Amniotic epithelial cell (primary cell): ENCODE measurements around the gene OXCT2.
"Not testable (repeated sequence)": the region's sequence is repeated elsewhere in the genome, so short reads cannot be mapped to it uniquely, and the experiment has no call there.

Experiments used
- DNase-seq: peaks from one replicate; pipeline ENCODE4 v3.0.0-alpha.2; 2010; ENCODE audit warnings: low read depth

OXCT2 gene

DNA sequence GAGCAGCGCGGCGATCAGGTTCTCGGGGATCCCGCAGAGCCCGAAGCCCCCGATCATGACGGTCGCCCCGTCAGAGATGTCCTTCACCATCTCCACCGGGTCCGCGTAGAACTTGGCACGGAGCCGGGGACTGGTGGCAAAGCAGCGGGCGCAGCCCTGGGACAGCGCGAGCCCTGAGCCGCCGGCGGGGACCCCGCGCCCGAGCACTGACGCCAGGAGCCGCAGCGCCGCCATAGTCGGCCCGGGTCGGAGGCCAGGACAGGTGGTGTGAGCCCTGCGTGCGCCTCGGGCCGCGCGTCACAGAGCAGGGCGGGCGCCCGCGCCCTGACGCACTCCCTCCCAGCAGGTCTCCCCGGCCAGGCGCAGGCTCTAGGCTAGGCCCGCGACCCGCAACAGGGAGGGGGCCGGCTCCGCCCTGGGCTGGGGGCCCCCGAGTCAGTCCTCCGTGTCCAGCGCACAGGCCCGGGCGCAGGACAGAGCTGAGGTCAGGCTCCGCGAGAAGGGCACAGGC is at the start of gene OXCT2:
Gene OXCT2 (minus strand): TSS at position 327 of the 511 bp plus-strand sequence. CDS start 93 bp downstream, at position 234.
- not testable (repeated sequence) for DNase-seq

DNA sequence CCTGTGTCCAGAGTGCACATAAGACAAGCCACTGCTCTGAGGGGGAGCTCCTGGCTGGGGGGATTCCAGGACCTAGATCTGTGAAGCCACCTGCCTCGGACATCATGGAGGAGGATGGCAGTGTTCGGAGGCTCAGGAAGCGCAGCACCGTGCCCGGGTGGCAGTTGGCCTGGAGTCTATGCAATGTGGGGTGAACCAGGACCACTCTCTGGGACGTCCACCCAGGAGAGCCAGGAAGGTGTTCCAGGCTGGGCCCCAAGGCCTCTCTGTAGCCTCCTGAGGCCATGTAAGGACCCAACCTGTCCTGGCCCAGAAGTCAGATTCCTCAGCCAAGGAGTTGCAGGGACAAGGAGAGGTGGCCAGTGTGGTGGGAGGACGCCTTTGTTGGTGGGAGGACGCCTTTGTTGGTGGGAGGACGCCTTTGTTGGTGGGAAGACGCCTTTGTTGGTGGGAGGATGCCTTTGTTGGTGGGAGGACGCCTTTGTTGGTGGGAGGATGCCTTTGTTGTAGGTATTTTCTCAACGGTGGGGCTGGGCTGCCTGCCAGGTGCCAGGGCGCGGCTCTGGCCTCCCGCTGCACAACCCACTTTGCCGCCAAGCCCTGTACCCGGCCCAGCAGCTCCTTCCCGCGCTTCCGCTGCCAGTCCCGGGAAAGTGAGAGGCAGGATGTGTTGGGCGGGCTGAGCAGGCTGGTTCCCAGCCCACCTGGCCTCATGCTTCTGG is 48.1 kb upstream of the OXCT2 start:
- DNase-seq = no peak

DNA sequence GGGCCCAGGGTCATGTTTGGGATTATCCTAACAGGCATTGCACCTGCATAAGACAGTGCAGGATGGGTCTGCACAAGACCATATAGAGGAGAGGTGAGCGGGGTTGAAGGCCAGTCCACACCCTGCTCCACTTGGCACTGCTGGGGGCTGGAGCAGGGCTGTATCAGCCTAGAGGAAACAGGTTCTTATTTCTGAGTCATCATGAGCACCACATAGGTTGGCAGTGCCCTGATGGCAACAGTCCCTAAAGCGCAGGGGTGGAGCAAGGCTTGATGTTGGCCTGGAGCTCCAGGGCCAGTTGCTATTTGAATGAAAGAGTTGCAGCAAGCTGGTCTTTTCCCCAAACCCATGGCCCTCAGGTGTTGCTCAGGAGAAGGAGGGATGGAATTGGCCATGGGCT is 47.3 kb upstream of the OXCT2 start:
- no peak for DNase-seq

DNA sequence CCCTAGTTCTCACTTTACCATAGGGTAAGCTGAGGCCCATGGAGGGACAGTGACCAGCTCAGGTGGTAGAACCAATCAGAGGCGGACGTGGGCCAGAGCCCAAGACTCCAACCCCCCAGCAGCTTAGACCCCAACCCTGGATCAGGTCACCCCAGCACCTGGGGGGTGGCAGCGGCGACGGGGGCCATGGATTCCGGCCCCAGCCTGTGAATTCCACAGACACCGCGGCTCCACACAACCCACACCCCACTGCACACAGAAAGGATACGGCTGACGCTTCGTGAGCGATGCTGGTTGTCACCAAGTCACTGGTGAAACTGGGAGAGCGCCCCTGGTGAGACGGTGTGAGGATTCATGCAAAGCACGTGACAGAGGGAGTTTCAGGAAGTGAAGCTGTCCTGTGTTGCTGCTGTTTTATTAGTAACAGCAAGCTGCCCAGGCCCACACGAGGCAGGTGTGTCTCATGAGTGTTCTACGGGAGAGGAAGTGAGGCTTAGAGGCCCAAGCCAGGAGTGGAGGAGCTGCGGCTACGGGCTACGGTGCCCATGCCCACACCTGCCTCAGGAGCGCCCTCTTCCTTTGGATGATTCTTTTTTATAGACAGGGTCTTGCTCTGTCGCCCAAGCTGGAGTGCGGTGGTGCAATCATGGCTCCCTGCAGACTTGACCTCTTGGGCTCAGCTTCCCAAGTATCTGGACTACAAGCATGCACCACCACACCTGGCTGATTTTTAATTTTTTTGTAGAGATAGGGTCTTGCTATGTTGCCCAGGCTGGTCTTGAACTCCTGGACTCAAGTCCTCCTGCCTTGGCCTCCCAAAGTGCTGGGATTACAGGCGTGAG is 46.2 kb upstream of the OXCT2 start:
- DNase-seq = peak; percentile 12

DNA sequence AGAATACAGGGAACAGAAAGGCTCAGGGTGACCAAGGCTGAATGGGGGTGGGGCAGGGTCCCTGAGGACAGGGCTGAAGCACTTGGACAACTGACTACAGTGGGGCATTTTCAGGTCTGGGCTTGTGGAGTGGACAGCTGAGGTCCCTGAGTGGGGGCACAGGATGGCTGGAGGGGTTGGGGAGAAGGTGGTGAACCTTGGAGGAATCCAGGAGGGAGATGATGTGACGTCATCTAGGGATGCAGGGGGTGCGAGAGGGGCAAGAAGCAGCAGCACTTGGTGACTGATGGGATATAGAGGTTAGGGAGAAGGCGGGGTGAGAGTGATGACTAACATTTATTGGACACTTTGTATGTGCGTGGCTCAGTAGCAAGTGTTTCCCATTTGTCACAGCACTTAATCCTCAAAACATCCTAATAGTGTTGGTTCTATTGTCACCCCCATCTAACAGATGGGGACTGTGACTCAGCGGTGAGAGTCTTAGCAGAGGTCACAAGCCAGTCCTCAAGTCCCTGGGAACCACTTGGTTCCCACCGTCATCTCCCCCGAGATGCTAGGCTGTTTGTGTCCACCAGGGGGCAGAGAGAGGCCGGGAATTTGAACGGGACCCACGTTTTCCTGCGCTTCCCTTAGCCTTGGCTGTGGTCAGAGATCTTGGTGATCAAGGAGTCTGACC is 45.4 kb upstream of the OXCT2 start:
- peak; percentile 45 for DNase-seq

DNA sequence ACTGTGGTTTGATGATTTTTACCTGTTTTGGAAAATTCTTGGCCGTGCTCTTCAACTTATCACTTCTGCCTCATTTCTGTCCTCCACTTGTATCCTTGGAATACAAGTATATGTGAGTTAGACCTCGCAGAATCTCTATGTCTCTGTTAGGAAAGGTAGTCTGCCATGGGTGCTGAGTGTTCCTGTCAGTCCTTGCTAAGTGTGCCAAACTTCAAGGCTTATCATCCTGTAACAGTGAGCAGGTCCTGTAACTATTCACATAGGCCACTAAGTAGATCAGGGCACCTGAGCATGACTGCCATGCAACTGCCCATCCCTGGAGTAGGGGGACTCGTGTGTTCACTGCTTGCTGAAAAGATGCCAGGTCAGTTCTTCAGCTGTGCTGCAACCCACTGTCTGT is 41.8 kb upstream of the OXCT2 start:
- no peak for DNase-seq

DNA sequence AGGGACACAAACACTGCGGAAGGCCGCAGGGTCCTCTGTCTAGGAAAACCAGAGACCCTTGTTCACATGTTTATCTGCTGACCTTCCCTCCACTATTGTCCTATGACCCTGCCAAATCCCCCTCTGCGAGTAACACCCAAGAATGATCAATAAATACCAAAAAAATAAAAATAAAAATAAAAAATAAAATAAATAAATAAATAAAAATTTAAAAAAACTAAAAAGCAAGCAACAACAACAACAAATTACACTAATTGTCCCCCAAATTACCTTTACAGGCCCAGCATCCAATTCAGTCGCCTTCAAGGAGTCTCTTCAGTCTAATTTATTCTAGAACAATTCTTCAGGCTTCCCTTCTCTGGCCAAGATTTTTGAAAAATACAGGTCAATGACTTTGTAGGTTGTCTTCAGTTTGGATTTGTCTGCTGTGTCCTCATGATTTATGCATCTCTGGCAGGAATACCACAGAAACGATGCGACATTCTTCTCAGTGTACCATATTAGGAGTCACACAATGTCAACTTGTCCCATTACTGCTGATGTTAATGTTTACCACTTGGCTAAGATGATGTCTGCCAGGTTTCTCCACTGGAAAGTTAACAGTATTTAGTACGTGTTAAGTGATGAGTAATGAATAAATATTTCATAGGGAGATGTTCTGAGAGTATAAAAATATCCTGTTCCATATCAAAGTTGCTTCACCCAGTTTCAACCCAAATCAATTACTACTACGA is 37.8 kb upstream of the OXCT2 start:
- DNase-seq = no peak

DNA sequence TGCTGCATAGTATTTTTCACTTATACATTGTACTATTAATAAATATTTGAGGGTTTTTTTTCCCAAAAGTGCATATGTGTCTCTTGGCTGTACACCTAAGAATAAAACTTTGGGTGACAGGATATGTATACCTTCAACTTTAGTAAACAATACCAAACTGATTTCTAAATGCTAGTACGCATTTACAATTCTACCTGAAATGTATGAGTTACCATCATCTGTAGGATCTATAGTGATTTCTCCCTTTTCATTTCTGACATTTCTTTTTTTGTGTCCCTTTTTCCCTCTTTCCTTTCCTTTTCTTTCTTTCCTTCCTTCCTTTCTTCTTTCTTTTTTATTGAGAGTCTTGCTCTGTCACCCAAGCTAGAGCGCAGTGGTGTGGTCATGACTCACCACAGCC is 34.2 kb upstream of the OXCT2 start:
- DNase-seq = no peak

DNA sequence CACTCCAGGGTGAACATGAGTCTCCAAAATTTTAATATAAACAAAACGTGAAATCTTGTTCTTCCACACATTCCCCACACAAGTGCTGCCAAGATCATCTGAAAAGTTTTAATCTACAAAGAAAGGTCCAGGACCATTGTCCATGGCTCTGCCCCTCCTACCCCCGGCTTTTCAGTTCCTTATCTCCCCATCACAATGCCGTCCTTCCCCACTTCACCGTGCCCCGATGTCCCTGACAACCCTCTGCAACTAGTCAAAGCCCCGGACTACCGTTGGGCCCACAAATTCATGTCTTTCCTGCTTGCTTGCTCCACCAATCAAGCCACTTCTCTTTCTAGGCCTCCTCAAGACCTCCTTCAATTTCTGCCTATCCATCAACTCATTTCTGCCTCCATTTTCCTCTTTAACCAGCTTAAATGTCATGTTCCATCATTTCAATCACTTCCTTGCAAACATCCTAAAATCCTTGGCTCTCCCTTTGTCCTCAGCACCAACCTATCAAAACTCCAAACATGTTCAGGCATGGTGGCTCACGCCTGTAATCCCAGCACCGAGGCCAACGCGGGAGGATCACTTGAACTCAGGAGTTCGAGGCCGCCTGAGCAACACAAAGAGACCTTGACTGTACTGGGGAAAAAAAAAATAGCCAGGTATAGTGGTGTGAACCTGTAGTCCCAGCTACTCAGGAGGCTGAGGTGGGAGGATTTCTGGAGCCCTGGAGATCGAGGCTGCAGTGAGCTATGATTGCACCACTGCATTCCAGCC is 31.5 kb upstream of the OXCT2 start:
- DNase-seq = no peak

DNA sequence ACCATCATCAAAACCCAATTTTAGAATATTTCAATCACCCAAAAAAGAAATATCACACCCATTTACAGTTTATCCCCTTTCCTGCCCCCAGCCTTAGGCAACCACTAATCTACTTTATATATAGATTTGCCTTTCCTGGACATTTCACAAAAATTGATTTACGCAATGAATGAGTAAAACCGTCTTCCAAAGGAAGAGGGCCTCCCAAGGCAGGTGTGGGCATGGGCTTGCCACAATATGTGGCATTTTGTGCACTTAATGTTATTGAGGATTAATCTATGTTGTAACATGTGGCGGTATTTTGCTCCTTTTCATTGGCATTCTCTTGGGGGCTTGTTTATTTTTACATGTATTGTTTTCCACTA is 29.3 kb upstream of the OXCT2 start:
- no peak for DNase-seq

DNA sequence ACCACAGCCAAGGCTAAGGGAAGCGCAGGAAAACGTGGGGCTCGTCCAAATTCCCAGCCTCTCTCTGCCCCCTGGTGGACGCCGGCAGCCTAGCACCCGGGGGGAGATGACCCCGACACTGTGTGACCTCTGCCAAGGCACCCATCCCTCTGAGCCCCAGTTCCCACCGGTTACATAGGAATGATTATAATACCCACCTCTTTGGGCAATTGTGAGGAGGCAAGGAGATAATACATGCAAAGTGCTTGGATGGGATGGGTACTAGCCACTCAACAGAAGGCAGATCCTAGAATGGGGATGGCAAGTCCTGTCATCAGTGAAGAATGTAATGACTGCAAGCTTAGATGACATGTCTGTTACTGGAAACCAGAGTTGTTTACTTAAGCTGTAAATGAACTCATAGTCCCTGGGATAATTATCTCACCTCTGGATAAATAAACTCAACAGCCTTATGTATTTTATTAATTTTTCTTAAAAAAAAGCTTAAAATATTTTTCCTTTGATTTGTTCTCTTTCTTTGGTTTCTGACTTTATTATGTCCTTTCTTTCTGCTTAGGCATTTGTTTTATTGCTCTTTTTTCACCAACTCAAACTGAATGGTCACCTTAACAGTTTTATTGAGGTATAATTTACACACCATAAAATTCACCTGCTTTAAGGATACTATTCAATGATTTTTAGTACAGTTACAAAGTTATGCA is 28.8 kb upstream of the OXCT2 start:
- DNase-seq = peak; percentile 77

DNA sequence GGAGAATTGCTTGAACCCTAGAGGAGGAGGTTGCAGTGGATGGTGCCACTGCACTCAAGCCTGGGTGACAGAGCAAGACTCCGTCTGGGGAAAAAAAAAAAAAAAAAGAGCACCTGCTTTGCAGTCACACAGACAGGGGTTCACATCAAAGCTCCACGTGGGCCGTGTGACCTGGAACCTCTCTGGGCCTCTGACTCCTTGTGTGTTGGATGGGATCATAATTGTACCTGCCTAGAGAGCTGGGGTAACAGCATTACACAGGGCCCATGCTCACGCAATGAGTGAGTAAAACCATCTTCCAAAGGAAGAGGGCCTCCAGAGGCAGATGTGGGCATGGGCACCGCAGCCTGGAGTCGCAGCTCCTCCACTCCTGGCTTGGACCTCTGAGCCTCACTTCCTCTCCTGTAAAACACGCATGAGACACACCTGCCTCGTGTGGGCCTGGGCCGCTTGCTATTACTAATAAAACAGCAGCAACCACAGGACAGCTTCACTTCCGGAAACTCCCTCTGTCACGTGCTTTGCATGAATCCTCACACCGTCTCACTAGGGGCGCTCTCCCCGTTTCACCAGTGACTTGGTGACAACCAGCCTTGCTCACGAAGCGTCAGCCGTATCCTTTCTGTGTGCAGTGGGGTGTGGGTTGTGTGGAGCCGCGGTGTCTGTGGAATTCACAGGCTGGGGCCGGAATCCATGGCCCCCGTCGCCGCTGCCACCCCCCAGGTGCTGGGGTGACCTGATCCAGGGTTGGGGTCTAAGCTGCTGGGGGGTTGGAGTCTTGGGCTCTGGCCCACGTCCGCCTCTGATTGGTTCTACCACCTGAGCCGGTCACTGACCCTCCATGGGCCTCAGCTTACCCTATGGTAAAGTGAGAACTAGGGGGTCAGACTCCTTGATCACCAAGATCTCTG is 28.0 kb upstream of the OXCT2 start:
- DNase-seq = peak; percentile 75

DNA sequence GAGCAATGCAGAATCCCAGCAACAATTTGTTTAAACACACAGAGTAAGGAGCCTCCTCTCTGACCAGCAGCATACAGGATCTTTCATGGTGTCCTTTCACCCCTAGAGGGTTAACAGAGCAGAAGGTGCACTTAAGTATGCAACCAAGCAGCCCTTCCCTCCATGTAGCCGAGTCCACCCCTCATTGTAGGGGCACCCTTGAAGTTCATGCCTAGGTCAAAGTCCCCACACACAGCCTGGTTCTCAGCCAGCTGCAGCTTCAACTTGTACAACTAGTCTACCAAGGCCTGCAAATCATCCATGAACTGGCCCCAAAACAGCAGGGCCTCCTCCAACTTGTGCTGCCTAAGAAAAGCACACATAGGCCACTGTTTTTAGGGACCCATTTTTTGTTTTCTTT is 24.5 kb upstream of the OXCT2 start:
- DNase-seq = no peak

DNA sequence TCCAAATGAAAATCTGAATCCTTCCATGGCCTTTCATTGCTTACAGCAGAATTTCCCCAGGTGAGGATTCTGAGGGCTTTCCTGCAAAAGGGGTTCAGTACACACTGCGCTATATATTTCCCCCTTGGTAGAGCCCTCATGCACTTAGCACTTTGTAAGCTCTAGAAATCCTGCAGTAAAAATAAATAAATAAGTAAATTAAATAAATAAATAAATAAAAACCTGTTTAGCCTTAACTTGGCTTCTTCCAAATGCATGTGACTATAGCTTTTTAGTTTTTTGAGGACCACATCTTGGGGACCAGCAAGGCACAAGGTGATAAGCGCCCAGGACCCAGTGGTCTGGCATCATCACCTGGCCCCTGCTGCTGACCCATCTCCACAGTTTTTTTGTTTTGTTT is 20.7 kb upstream of the OXCT2 start:
- no peak for DNase-seq

DNA sequence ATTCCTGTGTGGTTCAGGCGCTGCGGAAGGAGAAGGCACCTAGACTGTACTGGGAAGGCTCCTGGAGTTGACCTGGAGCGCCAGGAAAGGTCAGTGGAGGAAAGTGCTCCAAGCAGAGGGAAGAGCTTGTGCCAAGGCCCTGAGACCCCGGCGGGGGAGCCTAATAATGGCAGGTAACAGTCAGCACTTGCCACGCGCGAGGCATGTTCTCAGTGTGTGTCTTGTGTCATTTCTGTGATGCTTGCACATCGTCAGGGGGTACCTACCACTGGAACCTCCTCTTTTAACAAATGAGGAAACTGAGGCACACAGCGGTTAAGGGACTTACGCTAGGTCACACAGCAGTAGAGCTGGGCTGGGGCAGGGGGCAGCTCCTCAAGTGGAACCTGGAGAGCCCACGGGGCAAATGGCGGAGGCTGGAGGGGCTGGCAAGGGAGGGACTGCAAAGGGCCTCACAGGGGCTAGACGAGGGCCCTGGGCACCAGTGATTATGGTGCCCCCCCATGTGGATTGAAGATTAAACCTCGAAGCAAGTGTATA is 18.5 kb upstream of the OXCT2 start:
- DNase-seq = no peak

DNA sequence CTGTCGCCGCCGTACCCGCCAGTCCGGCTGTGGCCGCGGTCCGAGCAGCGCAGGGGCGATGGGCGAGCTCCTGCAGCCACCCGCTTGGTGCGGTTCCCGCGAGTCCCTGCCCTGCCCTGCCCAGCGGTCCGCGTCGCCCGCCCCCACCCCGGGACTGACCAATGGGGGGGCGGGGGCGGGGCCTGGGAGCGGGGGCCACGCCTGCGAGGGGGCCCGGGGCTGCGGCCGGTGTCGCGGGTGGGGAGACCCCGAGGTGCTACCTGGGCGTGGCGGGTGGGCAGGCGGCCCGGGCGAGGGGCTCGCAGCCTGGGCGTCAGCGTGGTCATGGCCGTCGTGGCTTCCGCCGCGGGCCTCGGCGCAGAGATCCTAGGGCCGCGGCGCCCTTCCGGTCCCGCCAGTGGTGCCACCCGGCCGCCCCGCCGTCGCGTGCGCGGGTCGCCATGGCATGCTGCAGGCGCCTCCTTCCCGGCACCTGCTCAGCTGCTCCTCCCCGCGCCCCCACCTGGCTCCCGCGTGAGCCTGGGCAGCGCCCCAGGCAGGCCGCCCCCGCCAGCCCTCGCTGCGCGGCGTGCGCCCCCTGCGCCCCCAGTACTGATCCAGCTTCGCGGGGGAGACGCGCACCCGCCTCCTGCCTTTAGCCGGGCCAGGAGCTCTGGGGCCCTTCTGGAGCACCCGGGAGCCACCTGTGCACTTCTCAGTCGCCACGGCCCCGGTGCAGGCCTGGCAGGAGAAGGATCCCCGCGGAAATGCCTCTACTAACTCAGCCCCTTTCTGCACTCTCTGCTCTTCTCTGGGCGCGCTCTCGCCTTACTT is 17.8 kb upstream of the OXCT2 start, which contains the start of gene BMP8B:
Gene BMP8B (minus strand): TSS at position 108 of the 813 bp plus-strand sequence. CDS start 380 bp downstream, outside the sequence.
- DNase-seq = no peak

DNA sequence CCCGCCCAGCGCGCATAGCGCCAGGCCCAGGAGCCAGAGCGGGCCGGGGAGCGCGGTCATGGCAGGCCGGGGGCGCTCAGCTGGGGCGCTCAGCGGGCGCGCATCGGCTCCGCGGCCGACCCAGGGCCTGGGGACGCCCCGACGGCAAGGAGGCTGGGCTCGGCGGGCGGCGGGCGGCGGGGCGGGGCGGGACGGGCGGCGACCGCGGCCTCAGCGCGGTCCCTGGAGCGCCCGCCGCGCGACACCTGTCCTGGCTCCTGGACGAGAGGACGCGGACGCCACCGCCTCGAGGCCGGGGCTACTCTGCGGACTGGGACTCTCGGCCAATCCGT is 17.2 kb upstream of the OXCT2 start:
- no peak for DNase-seq

DNA sequence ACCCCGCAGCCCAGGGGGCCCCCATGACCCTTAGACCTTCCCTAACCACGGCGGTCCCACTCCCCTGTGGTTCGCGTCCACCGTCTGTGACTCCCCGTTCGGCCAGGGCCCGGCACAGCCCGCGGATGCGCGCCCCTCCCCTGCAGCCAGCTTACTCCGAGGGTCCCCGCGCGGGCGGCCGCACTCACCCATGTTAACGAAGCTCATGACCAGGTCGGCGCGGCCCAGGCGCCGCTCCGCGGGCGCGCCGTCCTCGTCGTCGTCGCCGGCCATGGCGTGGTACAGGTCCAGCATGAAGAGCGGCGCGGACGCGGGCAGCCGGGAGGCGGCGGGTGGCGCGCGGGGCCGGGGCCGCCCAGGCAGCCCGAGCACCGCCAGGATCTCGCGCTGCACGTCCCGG is 16.8 kb upstream of the OXCT2 start:
- DNase-seq = not testable (repeated sequence)
